Measurements from ENCODE around the gene GJB3.
A peak's percentile ranks its signal among the peaks of the same experiment; 100 is the strongest.

GJB3 gene

DNA sequence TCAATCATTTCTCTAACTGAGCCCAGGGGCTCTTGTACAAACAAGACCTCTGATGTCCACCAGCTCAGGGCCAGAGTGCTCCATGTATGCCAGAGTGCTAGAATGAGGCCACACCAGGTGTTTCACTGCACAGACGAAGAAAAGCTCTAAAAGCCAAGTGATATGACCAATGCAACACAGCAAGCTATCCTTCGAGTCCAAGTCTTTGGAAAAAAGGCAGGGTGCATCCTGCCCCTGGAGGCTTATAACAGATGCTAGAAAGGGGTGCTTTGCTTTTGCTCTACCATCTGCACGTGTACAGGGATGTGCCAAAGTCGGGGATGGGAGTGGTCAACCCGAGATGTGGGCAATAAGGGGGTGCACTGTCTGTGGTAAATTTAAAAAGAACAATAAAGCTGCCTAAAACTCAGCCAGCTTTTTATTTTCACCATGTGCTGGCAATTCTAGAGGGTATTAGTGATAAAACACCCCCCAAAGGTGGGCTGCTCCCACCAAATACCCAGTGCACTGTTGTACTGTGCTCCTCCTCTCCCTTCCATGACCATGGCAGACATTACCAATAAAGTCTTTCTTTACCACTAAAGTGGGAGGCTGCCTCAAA is 46.4 kb downstream of the GJB3 start:
- no peak for DNase-seq (ENCODE audit: low spot score)

DNA sequence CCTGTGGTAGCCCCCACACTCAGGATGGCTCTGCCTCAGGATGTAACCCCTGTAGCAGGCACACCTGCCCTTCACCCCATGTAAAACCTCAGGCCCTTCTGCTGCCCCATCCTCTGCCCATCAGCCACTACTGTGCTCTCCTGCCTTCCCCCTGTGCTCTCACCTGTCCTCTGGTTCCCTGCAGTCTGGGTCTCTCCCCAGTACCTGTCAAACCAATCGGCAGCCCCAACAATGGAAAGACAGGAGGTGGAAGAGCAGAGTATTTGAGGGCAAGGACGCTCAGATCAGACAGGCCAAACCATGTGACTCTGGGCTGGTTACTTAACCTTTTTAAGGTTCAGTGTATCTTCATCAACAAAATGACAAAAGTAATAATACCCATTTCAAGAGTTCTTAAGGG is 47.6 kb downstream of the GJB3 start:
- DNase-seq (ENCODE audit: low spot score) = no peak

DNA sequence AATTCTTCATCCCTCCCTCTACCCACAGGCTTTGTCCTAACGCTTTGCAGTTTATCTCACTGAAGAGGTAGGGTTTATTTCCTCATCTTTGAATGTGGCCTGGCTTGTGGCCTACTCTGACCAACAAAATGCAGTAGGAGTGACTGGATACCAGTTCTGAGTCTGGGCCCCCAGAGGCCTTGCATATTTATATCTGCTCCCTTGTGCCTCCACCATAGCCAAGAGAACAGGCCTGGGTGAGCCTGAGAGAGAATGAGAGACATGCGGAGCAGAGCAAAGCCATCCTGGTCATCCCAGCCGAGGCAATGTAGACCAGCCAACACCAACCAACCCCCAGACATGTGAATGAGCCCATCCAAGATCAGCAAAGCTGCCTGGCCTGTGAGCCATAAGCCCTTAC is 48.2 kb downstream of the GJB3 start:
- DNase-seq (ENCODE audit: low spot score) = peak; percentile 26

DNA sequence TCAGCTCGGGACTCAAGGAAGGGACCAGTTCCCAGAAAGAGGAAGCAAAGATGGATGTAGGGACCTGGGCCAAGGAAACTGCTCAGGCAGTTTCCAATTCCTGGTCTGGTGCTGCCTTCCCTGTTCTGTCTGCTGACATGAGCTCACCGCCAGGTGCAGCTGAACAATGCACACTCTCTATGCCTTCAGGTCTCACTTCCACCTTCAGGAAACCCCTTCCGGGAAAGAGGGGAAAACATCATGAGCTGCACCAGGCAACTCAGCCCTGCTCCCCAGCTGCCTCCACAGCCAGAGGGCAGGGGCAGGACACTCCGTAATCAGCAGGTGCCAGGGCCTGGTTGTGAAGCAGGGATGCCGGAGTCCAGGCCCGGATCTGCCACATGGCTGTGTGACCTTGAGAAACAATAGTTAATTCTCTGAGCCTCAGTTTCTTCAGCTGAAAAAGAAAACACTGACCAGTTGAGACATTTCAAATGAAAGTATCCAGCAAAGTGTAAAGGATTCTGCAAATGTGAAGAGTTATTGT is 50.8 kb downstream of the GJB3 start:
- no peak for DNase-seq (ENCODE audit: low spot score)

DNA sequence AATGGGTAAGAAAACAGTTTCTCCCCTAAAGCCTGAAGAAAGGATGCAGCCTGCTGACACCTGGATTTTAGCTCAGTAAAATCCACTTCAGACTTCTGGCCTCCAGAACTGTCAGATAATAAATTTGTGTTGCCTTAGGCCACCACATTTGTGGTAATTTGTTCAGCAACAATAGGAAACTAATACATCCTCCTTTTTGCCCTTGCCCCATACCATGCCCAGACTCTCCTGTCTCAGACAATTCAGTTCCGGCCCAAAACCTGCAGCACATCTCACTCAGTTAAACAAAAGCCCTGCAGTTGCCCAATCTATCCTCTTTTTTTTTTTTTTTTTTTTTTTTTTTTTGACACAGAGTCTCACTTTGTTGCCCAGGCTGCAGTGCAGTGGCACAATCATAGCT is 52.7 kb downstream of the GJB3 start:
- DNase-seq (ENCODE audit: low spot score) = no peak
